Measurements from ENCODE around the gene SGCD.

SGCD gene

DNA sequence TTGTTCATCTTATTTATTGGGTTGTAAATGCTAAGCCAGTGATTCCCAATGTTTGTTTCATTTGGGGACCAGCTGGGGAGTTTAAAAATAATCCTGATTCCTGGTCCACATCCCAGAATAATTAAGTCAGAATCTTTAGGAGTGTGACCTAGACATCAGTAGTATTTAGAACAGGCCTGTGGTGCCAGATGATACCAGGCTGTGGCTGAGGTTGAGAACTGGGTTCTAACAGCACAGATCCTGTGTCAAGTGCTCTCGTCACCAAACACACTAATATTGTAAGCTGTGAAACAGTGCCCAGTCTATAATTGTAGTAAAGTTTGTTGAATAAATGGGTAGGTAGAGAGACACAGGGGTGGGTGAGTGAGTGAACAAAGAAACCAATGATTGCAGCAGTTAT lies 351.0 kb downstream of the SGCD start:
- H3K4me1 ChIP-seq (ENCODE audit: low read length): no peaks in the 10 kb centered on the region
- TF ChIP-seq EZH2phosphoT487 (IDR thresholded peaks at IDR 0.05; ENCODE audit: low read depth) (no peak), CTCF (IDR thresholded peaks at IDR 0.05; ENCODE audit: low read depth, low read length) (no peak)

GRCh38 chr5:156678484-156678883 lies 351.5 kb downstream of the SGCD start:
- no peaks in the 10 kb centered on the region for H3K36me3 ChIP-seq (replicated peaks; ENCODE audit: low read depth, low read length)
- H4K20me1 ChIP-seq (ENCODE audit: insufficient read depth, low read length): no peaks in the 10 kb centered on the region
- no peaks in the 10 kb centered on the region for H3K4me1 ChIP-seq (ENCODE audit: low read length)
- H2AFZ ChIP-seq (ENCODE audit: low read depth, low read length): no peak overlapping the region
- H3K79me2 ChIP-seq (ENCODE audit: low read length): no peaks in the 10 kb centered on the region
- H3K9me3 ChIP-seq (ENCODE audit: insufficient read depth, low read length): no peaks in the 10 kb centered on the region
- no peak overlapping the region for H3K4me3 ChIP-seq (ENCODE audit: low read length)
- H3K9ac ChIP-seq (ENCODE audit: low read length): no peak overlapping the region
- no peaks in the 10 kb centered on the region for H3K27me3 ChIP-seq (ENCODE audit: low read depth, low read length)
- no peak overlapping the region for H3K27ac ChIP-seq (ENCODE audit: low read length)
- TF ChIP-seq CTCF (IDR thresholded peaks at IDR 0.05; ENCODE audit: low read depth, low read length) (no peak), EZH2phosphoT487 (IDR thresholded peaks at IDR 0.05; ENCODE audit: low read depth) (no peak)
- H3K4me2 ChIP-seq (ENCODE audit: low read length): no peak overlapping the region

More for the DNA sequence above, 351.0 kb downstream of the SGCD start:
- Histone ChIP-seq H3K4me3 (ENCODE audit: low read length) (no peak overlapping the region), H3K27ac (ENCODE audit: low read length) (no peak overlapping the region), H3K79me2 (ENCODE audit: low read length) (no peaks in the 10 kb centered on the region), H3K36me3 (replicated peaks; ENCODE audit: low read depth, low read length) (no peaks in the 10 kb centered on the region), H3K9ac (ENCODE audit: low read length) (no peak overlapping the region), H2AFZ (ENCODE audit: low read depth, low read length) (no peak overlapping the region), H3K9me3 (ENCODE audit: insufficient read depth, low read length) (no peaks in the 10 kb centered on the region), H3K27me3 (ENCODE audit: low read depth, low read length) (no peaks in the 10 kb centered on the region), H4K20me1 (ENCODE audit: insufficient read depth, low read length) (no peaks in the 10 kb centered on the region), H3K4me2 (ENCODE audit: low read length) (no peak overlapping the region)

GRCh38 chr5:156680831-156681230 lies 353.9 kb downstream of the SGCD start:
- Histone ChIP-seq H3K9me3 (ENCODE audit: insufficient read depth, low read length) (no peaks in the 10 kb centered on the region), H4K20me1 (ENCODE audit: insufficient read depth, low read length) (no peaks in the 10 kb centered on the region), H3K4me3 (ENCODE audit: low read length) (no peak overlapping the region), H2AFZ (ENCODE audit: low read depth, low read length) (no peak overlapping the region), H3K79me2 (ENCODE audit: low read length) (no peaks in the 10 kb centered on the region), H3K4me2 (ENCODE audit: low read length) (no peak overlapping the region), H3K27ac (ENCODE audit: low read length) (no peak overlapping the region), H3K36me3 (replicated peaks; ENCODE audit: low read depth, low read length) (no peaks in the 10 kb centered on the region), H3K4me1 (ENCODE audit: low read length) (no peaks in the 10 kb centered on the region), H3K9ac (ENCODE audit: low read length) (no peak overlapping the region), H3K27me3 (ENCODE audit: low read depth, low read length) (no peaks in the 10 kb centered on the region)
- TF ChIP-seq CTCF (IDR thresholded peaks at IDR 0.05; ENCODE audit: low read depth, low read length): no peak
- TF ChIP-seq EZH2phosphoT487 (IDR thresholded peaks at IDR 0.05; ENCODE audit: low read depth): no peak

GRCh38 chr5:156681265-156681664 lies 354.3 kb downstream of the SGCD start:
- no peak overlapping the region for H2AFZ ChIP-seq (ENCODE audit: low read depth, low read length)
- no peak overlapping the region for H3K4me2 ChIP-seq (ENCODE audit: low read length)

More at GRCh38 chr5:156681265-156681664, 354.3 kb downstream of the SGCD start:
- TF ChIP-seq CTCF (IDR thresholded peaks at IDR 0.05; ENCODE audit: low read depth, low read length) (no peak), EZH2phosphoT487 (IDR thresholded peaks at IDR 0.05; ENCODE audit: low read depth) (no peak)
- H3K79me2 ChIP-seq (ENCODE audit: low read length): no peaks in the 10 kb centered on the region
- no peaks in the 10 kb centered on the region for H3K27me3 ChIP-seq (ENCODE audit: low read depth, low read length)
- no peak overlapping the region for H3K9ac ChIP-seq (ENCODE audit: low read length)
- no peaks in the 10 kb centered on the region for H3K9me3 ChIP-seq (ENCODE audit: insufficient read depth, low read length)
- H3K27ac ChIP-seq (ENCODE audit: low read length): no peak overlapping the region
- no peaks in the 10 kb centered on the region for H3K4me1 ChIP-seq (ENCODE audit: low read length)
- no peak overlapping the region for H3K4me3 ChIP-seq (ENCODE audit: low read length)
- no peaks in the 10 kb centered on the region for H3K36me3 ChIP-seq (replicated peaks; ENCODE audit: low read depth, low read length)
- no peaks in the 10 kb centered on the region for H4K20me1 ChIP-seq (ENCODE audit: insufficient read depth, low read length)
